HCT116 (cell line): ENCODE measurements around the gene SLC7A10. TPM values are rescaled to one million over a fixed set of nuclear protein-coding genes. Genes with fewer than 3 reads are reported as not detected.

Source experiments
- ATAC-seq: fragments of 200-7000 bp; cut with Tn5 transposase; 2 replicates; pipeline ENCODE4 v1.9.1; 2020; ENCODE audit warnings: mild to moderate bottlenecking, moderate library complexity
- BruUV-seq: library from RNA; stranded (reverse); fragments of 400-500 nt; replicated peaks from 2 replicates; lab custom pipeline; 2021; lab: Mats Ljungman, UMichigan
- CTCF ChIA-PET: fragments of 300-600 bp; sonication (Branson Sonifier 250); formaldehyde crosslinking; loops from one replicate; lab custom pipeline; 2021; ENCODE audit warnings: antibody characterized with exemption; lab: Charles Lee
- POLR2A ChIA-PET: fragments of 300-600, 350-600 bp; sonication (Branson Sonifier 250); formaldehyde crosslinking; loops from one replicate; lab custom pipeline; 2021; ENCODE audit warnings: antibody characterized with exemption; lab: Charles Lee
- RAD21 ChIA-PET, 2 experiments: fragments of 300-600 bp; sonication (Branson Sonifier 250); formaldehyde crosslinking; loops; one replicate each; lab custom pipeline; 2023; ENCODE audit warnings: low total read pairs in 2 of 2; ENCODE audit not compliant: uncharacterized antibody in 2 of 2, unreplicated experiment in 2 of 2, low non-redundant PET in 1 of 2; lab: Charles Lee
- DNase-seq: peaks from one replicate; pipeline ENCODE4 v3.0.0-alpha.2; 2010; ENCODE audit warnings: low read depth, low spot score
- H2AFZ ChIP-seq: fragments of 200-600 bp; shearing (Covaris generic), sonication (generic); 2 replicates; pipeline ENCODE4 v1.6.1; 2017; ENCODE audit warnings: low read depth, mixed run types, mixed read lengths, antibody characterized with exemption, low read length; ENCODE audit not compliant: poor library complexity, severe bottlenecking
- H3K27ac ChIP-seq: 2 replicates; pipeline ENCODE4 v1.5.1; 2012; ENCODE audit warnings: low read depth, low read length
- H3K27me3 ChIP-seq: fragments of 200-600 bp; sonication (generic); 2 replicates; pipeline ENCODE4 v1.6.1; 2016; ENCODE audit warnings: mixed run types, low read length, mixed read lengths; ENCODE audit not compliant: insufficient read depth
- H3K36me3 ChIP-seq, 2 experiments: fragments of 200-500 bp in 1 of 2; fragments of 200-600 bp in 1 of 2; sonication (Bioruptor generic) in 1 of 2; sonication (generic) in 1 of 2; 2 replicates each; pipeline versions ENCODE4 v1.5.1 to v1.6.1; 2014 to 2016; ENCODE audit warnings: low read length in 2 of 2, inconsistent platforms in 1 of 2, mixed read lengths in 1 of 2, mixed run types in 1 of 2; ENCODE audit not compliant: insufficient read depth in 2 of 2, control insufficient read depth in 1 of 2
- H3K4me1 ChIP-seq, 2 experiments: fragments of 200-600 bp in 1 of 2; sonication (generic) in 1 of 2; 2 replicates each; pipeline versions ENCODE4 v1.5.1 to v1.6.1; 2012 to 2017; ENCODE audit warnings: low read length in 2 of 2, inconsistent platforms in 1 of 2, mild to moderate bottlenecking in 1 of 2, mixed read lengths in 1 of 2, mixed run types in 1 of 2, moderate library complexity in 1 of 2; ENCODE audit not compliant: insufficient read depth in 2 of 2, control insufficient read depth in 1 of 2
- H3K4me2 ChIP-seq: fragments of 200-600 bp; sonication (generic); 2 replicates; pipeline ENCODE4 v1.6.1; 2017; ENCODE audit warnings: mixed run types, low read length, mixed read lengths
- H3K4me3 ChIP-seq, 2 experiments: fragments of 200-600 bp in 1 of 2; sonication (generic) in 1 of 2; replicated peaks in 1 of 2; 2 replicates each; pipeline ENCODE4 v1.5.1; 2011 to 2016; ENCODE audit warnings: low read length in 2 of 2, control low read depth in 1 of 2, low read depth in 1 of 2, mild to moderate bottlenecking in 1 of 2, mixed read lengths in 1 of 2, mixed run types in 1 of 2
- H3K79me2 ChIP-seq: fragments of 200-600 bp; sonication (generic); 2 replicates; pipeline ENCODE4 v1.6.1; 2017; ENCODE audit warnings: mild to moderate bottlenecking, mixed run types, low read length, moderate library complexity, mixed read lengths; ENCODE audit not compliant: insufficient read depth
- H3K9ac ChIP-seq: fragments of 200-600 bp; sonication (generic); 2 replicates; pipeline ENCODE4 v1.6.1; 2016; ENCODE audit warnings: low read length, mixed read lengths
- H3K9me2 ChIP-seq: fragments of 200-600 bp; sonication (generic), shearing (Covaris generic); 2 replicates; pipeline ENCODE4 v1.6.1; 2017; ENCODE audit warnings: mixed run types, mild to moderate bottlenecking, moderate library complexity; ENCODE audit not compliant: insufficient read depth
- H3K9me3 ChIP-seq, 2 experiments: fragments of 200-500 bp in 1 of 2; fragments of 200-600 bp in 1 of 2; sonication (Bioruptor generic) in 1 of 2; sonication (generic) in 1 of 2; 2 replicates each; pipeline ENCODE4 v1.6.1; 2014 to 2017; ENCODE audit warnings: low read length in 2 of 2, mixed read lengths in 2 of 2, inconsistent platforms in 1 of 2, low read depth in 1 of 2, mild to moderate bottlenecking in 1 of 2, mixed run types in 1 of 2, moderate library complexity in 1 of 2; ENCODE audit not compliant: control insufficient read depth in 1 of 2, insufficient read depth in 1 of 2
- H4K20me1 ChIP-seq: fragments of 200-600 bp; sonication (generic), shearing (Covaris generic); 2 replicates; pipeline ENCODE4 v1.6.1; 2017; ENCODE audit warnings: mixed run types, mild to moderate bottlenecking, moderate library complexity; ENCODE audit not compliant: insufficient read depth
- EGR1 ChIP-seq: IDR thresholded peaks from 2 replicates; pipeline ENCODE4 v1.6.1; 2012; ENCODE audit warnings: low read depth
- ELF1 ChIP-seq: IDR thresholded peaks from 2 replicates; pipeline ENCODE4 v1.6.1; 2012; ENCODE audit warnings: low read depth, borderline replicate concordance
- EZH2 ChIP-seq: fragments of 200-600 bp; sonication (generic); IDR thresholded peaks from 2 replicates; pipeline ENCODE4 v1.6.1; 2017; ENCODE audit warnings: antibody characterized with exemption, mixed run types
- EZH2phosphoT487 ChIP-seq: fragments of 200-600 bp; IDR thresholded peaks from 2 replicates; pipeline ENCODE4 v1.6.1; 2018; ENCODE audit warnings: antibody characterized with exemption, borderline replicate concordance
- FOSL1 ChIP-seq: IDR thresholded peaks from 2 replicates; pipeline ENCODE4 v1.6.1; 2012; ENCODE audit warnings: low read depth
- JUND ChIP-seq: IDR thresholded peaks from 2 replicates; pipeline ENCODE4 v1.6.1; 2012
- POLR2AphosphoS5 ChIP-seq: IDR thresholded peaks from 2 replicates; pipeline ENCODE4 v1.6.1; 2011; ENCODE audit warnings: mild to moderate bottlenecking, low read depth, low read length, moderate library complexity
- RAD21 ChIP-seq: IDR thresholded peaks from 2 replicates; pipeline ENCODE4 v1.6.1; 2012; ENCODE audit warnings: low read depth, mild to moderate bottlenecking
- SIN3A ChIP-seq: IDR thresholded peaks from 2 replicates; pipeline ENCODE4 v1.6.1; 2012; ENCODE audit warnings: low read depth
- SP1 ChIP-seq: IDR thresholded peaks from 2 replicates; pipeline ENCODE4 v1.6.1; 2012; ENCODE audit warnings: low read depth
- SRF ChIP-seq: IDR thresholded peaks from 2 replicates; pipeline ENCODE4 v1.6.1; 2012; ENCODE audit warnings: low read depth
- TCF7L2 ChIP-seq: IDR thresholded peaks from 2 replicates; pipeline ENCODE4 v1.7.0; 2011; ENCODE audit warnings: borderline replicate concordance, inconsistent platforms; ENCODE audit not compliant: insufficient read depth, insufficient read length; ENCODE audit errors: extremely low read depth
- YY1 ChIP-seq: IDR thresholded peaks from 2 replicates; pipeline ENCODE4 v1.6.1; 2011; ENCODE audit warnings: low read length, low read depth, moderate library complexity, mild to moderate bottlenecking; ENCODE audit not compliant: insufficient replicate concordance; ENCODE audit errors: extremely low read depth
- ZFX ChIP-seq: fragments of 450-650 bp; IDR thresholded peaks from 2 replicates; pipeline ENCODE4 v1.6.1; 2017
- intact Hi-C: fragments of 100-400 bp; cut with micrococcal nuclease; formaldehyde crosslinking; loops from 2 replicates; pipeline ENCODE4 v1.10.0; 2022
- total RNA-seq: library from RNA; stranded (reverse); gene quantifications from one replicate; pipeline ENCODE4 v1.2.1, GENCODE V29; 2021; ENCODE audit not compliant: unreplicated experiment
- TF ChIP-seq, protein P1 (sequence below): IDR thresholded peaks from 2 replicates; pipeline ENCODE4 v1.6.1; 2012; ENCODE audit warnings: low read depth
- TF ChIP-seq, protein P2 (sequence below), 3 experiments: fragments of 200-600 bp in 1 of 3; sonication (generic) in 1 of 3; IDR thresholded peaks in 2 of 3; conservative IDR thresholded peaks in 1 of 3; 2 replicates each; pipeline ENCODE4 v1.5.1; 2012 to 2017; ENCODE audit warnings: low read depth in 2 of 3, low read length in 2 of 3, antibody characterized with exemption in 1 of 3, borderline replicate concordance in 1 of 3, control low read depth in 1 of 3, mild to moderate bottlenecking in 1 of 3, mixed read lengths in 1 of 3, mixed run types in 1 of 3, moderate library complexity in 1 of 3; ENCODE audit not compliant: insufficient read depth in 1 of 3
- TF ChIP-seq, protein P3 (sequence below): IDR thresholded peaks from 2 replicates; pipeline ENCODE4 v1.6.1; 2011; ENCODE audit warnings: mild to moderate bottlenecking, low read length, moderate library complexity; ENCODE audit not compliant: insufficient replicate concordance; ENCODE audit errors: extremely low read depth
- TF ChIP-seq, protein P4 (sequence below): IDR thresholded peaks from 2 replicates; pipeline ENCODE4 v1.6.1; 2012

Gene SLC7A10
- total RNA-seq, 1 experiment from 2014 or later: 0.25 TPM

DNA sequence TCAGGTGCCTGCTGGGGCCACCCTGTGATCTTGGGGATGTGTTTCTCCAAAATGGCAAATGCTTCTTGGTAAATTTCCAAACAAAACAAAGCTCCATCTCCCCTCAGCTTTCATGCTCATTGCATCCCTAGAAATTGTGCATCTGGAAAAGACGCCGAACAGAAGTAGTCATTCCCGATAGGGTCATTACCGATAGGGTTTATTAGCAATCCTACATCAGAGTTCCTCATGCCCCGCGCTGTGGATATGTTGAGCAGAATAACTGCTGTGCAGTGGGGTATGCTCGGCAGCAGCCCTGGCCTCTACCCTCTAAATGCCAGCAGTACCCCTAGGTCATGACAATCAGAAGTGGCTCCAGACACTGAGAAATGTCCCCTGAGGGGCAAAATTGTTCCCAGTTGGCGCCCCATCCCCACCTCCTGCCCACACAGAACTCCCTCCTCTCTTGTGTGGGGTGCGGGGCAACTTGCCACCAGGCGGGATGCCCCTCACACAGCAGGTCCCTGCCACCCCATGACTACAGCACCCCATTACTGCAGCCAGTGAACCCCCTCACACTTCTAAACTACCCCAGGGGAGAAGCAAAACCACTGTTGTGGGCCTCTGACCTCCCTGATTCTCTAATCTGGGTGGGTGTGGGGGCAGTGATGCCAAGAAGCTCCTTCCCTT is 13.0 kb upstream of the SLC7A10 start:
- Histone ChIP-seq H3K36me3 (no peaks in the 10 kb centered on the region), H3K9ac (no peak overlapping the region), H3K9me2 (no peaks in the 10 kb centered on the region), H3K4me1 (peaks cover 0 to 14% of the 10 kb centered on the region in 2 experiments; a peak in 2 of 4 replicates), H3K79me2 (no peaks in the 10 kb centered on the region), H2AFZ (no peak overlapping the region), H3K4me2 (no peak overlapping the region), H3K27me3 (no peaks in the 10 kb centered on the region), H3K9me3 (no peaks in the 10 kb centered on the region), H3K27ac (no peak overlapping the region), H3K4me3 (no peak overlapping the region), H4K20me1 (no peaks in the 10 kb centered on the region)
- intact Hi-C loops: no loop called here
- TF ChIP-seq, protein P1, sequence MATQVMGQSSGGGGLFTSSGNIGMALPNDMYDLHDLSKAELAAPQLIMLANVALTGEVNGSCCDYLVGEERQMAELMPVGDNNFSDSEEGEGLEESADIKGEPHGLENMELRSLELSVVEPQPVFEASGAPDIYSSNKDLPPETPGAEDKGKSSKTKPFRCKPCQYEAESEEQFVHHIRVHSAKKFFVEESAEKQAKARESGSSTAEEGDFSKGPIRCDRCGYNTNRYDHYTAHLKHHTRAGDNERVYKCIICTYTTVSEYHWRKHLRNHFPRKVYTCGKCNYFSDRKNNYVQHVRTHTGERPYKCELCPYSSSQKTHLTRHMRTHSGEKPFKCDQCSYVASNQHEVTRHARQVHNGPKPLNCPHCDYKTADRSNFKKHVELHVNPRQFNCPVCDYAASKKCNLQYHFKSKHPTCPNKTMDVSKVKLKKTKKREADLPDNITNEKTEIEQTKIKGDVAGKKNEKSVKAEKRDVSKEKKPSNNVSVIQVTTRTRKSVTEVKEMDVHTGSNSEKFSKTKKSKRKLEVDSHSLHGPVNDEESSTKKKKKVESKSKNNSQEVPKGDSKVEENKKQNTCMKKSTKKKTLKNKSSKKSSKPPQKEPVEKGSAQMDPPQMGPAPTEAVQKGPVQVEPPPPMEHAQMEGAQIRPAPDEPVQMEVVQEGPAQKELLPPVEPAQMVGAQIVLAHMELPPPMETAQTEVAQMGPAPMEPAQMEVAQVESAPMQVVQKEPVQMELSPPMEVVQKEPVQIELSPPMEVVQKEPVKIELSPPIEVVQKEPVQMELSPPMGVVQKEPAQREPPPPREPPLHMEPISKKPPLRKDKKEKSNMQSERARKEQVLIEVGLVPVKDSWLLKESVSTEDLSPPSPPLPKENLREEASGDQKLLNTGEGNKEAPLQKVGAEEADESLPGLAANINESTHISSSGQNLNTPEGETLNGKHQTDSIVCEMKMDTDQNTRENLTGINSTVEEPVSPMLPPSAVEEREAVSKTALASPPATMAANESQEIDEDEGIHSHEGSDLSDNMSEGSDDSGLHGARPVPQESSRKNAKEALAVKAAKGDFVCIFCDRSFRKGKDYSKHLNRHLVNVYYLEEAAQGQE: no peak
- TF ChIP-seq FOSL1 (no peak), SP1 (no peak), ZFX (no peak), JUND (no peak), EZH2 (no peak), YY1 (no peak), TCF7L2 (no peak), POLR2AphosphoS5 (no peak), EGR1 (no peak), EZH2phosphoT487 (no peak), SRF (no peak), RAD21 (no peak), ELF1 (no peak), SIN3A (no peak)
- TF ChIP-seq, protein P2, sequence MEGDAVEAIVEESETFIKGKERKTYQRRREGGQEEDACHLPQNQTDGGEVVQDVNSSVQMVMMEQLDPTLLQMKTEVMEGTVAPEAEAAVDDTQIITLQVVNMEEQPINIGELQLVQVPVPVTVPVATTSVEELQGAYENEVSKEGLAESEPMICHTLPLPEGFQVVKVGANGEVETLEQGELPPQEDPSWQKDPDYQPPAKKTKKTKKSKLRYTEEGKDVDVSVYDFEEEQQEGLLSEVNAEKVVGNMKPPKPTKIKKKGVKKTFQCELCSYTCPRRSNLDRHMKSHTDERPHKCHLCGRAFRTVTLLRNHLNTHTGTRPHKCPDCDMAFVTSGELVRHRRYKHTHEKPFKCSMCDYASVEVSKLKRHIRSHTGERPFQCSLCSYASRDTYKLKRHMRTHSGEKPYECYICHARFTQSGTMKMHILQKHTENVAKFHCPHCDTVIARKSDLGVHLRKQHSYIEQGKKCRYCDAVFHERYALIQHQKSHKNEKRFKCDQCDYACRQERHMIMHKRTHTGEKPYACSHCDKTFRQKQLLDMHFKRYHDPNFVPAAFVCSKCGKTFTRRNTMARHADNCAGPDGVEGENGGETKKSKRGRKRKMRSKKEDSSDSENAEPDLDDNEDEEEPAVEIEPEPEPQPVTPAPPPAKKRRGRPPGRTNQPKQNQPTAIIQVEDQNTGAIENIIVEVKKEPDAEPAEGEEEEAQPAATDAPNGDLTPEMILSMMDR (IDR thresholded peaks at IDR 0.05 in 2 of 3, conservative IDR thresholded peaks at IDR 0.05 in 1 of 3; ENCODE audit: borderline replicate concordance in 1 of 3, insufficient read depth in 1 of 3, low read depth in 2 of 3, low read length in 2 of 3): no peak
- TF ChIP-seq, protein P3, sequence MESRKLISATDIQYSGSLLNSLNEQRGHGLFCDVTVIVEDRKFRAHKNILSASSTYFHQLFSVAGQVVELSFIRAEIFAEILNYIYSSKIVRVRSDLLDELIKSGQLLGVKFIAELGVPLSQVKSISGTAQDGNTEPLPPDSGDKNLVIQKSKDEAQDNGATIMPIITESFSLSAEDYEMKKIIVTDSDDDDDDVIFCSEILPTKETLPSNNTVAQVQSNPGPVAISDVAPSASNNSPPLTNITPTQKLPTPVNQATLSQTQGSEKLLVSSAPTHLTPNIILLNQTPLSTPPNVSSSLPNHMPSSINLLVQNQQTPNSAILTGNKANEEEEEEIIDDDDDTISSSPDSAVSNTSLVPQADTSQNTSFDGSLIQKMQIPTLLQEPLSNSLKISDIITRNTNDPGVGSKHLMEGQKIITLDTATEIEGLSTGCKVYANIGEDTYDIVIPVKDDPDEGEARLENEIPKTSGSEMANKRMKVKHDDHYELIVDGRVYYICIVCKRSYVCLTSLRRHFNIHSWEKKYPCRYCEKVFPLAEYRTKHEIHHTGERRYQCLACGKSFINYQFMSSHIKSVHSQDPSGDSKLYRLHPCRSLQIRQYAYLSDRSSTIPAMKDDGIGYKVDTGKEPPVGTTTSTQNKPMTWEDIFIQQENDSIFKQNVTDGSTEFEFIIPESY: no peak
- TF ChIP-seq, protein P4, sequence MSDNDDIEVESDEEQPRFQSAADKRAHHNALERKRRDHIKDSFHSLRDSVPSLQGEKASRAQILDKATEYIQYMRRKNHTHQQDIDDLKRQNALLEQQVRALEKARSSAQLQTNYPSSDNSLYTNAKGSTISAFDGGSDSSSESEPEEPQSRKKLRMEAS: no peak
- BruUV-seq: no TSS peak
- RAD21 ChIA-PET: no interaction called here
- POLR2A ChIA-PET: no interaction called here
- CTCF ChIA-PET: interaction anchor here (1.3 to 1.4 kb wide), 2 partner anchors 11 to 94 kb away, joined by 3 read pairs; no protein-coding TSS in a partner anchor
- no peak for DNase-seq
- ATAC-seq: no peak
